Activated T-cell treated with anti-CD3 and anti-CD28 coated beads for 24 hours (primary cell): ENCODE measurements around the gene PPP1R3C.

Experiments
- DNase-seq: peaks from one replicate; pipeline ENCODE4 v3.0.0-alpha.2; 2020; ENCODE audit warnings: low read depth

Gene PPP1R3C

GRCh38 chr10:91601212-91601611 lies 31.7 kb downstream of the PPP1R3C start:
- no peak for DNase-seq

GRCh38 chr10:91598211-91598977 lies 34.5 kb downstream of the PPP1R3C start:
- DNase-seq: no peak

- DNase-seq: no peak
Observed at GRCh38 chr10:91597197-91597881, 35.5 kb downstream of the PPP1R3C start.

- no peak for DNase-seq
Observed at GRCh38 chr10:91596825-91597196, 36.1 kb downstream of the PPP1R3C start.

GRCh38 chr10:91593834-91594233 lies 39.0 kb downstream of the PPP1R3C start:
- no peak for DNase-seq

- no peak for DNase-seq
Observed at GRCh38 chr10:91593366-91593765, 39.5 kb downstream of the PPP1R3C start.

- DNase-seq: no peak
Observed at GRCh38 chr10:91592266-91592975, 40.5 kb downstream of the PPP1R3C start.

- no peak for DNase-seq
Observed at GRCh38 chr10:91591797-91592174, 41.1 kb downstream of the PPP1R3C start.

- DNase-seq: no peak
Observed at GRCh38 chr10:91590904-91591796, 41.7 kb downstream of the PPP1R3C start.

GRCh38 chr10:91590142-91590903 lies 42.5 kb downstream of the PPP1R3C start:
- no peak for DNase-seq

- DNase-seq: no peak
Observed at GRCh38 chr10:91589658-91590035, 43.2 kb downstream of the PPP1R3C start.

GRCh38 chr10:91589015-91589657 lies 43.7 kb downstream of the PPP1R3C start:
- no peak for DNase-seq

GRCh38 chr10:91587710-91588638 lies 44.9 kb downstream of the PPP1R3C start:
- no peak for DNase-seq

GRCh38 chr10:91582153-91582554 lies 50.7 kb downstream of the PPP1R3C start:
- no peak for DNase-seq

GRCh38 chr10:91579329-91579985 lies 53.4 kb downstream of the PPP1R3C start:
- no peak for DNase-seq
